OCI-LY3 (cell line): ENCODE data around the gene KCNMA1.

Experiments used
- CTCF ChIP-seq: fragments of 200-600, 300-600 bp; sonication (generic); IDR thresholded peaks from 2 replicates; pipeline ENCODE4 v1.5.1; 2014; ENCODE audit warnings: antibody characterized with exemption, low read length, low read depth
- EZH2phosphoT487 ChIP-seq: fragments of 200-600 bp; shearing (Covaris generic); IDR thresholded peaks from 2 replicates; pipeline ENCODE4 v1.6.1; 2018; ENCODE audit warnings: antibody characterized with exemption, mixed run types, low read depth

GRCh38 chr10:77472146-77472545 lies 165.5 kb downstream of the KCNMA1 start:
- TF ChIP-seq CTCF (no peak), EZH2phosphoT487 (no peak)
